Measurements from ENCODE around the gene UPK2.
"Not testable (repeated sequence)": the region's sequence is repeated elsewhere in the genome, so short reads cannot be mapped to it uniquely, and the experiment has no call there.

UPK2 gene

DNA sequence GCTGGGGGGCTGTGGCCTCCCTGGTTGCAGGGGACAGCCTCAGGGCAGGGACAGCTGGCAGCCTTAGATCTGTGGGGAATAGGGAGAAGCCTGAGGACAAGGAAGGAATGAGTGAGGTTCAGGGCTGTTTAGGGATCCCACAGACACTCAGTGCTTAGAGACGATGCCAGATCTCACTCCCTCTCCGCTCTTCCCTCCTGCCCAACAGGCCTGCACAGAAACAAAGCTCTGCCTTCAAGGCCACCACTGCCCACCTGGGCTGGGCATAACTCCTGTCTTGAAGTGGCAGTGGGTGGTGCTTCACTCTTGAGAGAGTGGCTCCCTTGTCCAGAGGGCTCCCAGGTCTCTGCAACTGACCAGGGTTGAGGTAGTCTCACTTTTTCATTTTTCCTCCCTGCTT is 28.7 kb downstream of the UPK2 start:
- Histone ChIP-seq H3K4me1 (ENCODE audit: control insufficient read depth, low read length) (no peaks in the 10 kb centered on the region), H3K9me2 (replicated peaks; ENCODE audit: control insufficient read depth, low read length) (no peaks in the 10 kb centered on the region), H3F3A (ENCODE audit: control insufficient read depth, insufficient read depth) (no peaks in the 10 kb centered on the region), H3K27ac (ENCODE audit: low read depth, low read length) (no peak overlapping the region), H3K9me3 (ENCODE audit: control insufficient read depth, insufficient read depth, low read length) (no peaks in the 10 kb centered on the region), H3K4me3 (ENCODE audit: low read length) (no peak overlapping the region), H3K36me3 (ENCODE audit: control insufficient read depth, low read length) (no peaks in the 10 kb centered on the region), H3K79me2 (ENCODE audit: control insufficient read depth, low read length) (no peaks in the 10 kb centered on the region), H3K4me2 (ENCODE audit: low read length) (no peak overlapping the region), H3K27me3 (ENCODE audit: control insufficient read depth, low read length) (no peaks in the 10 kb centered on the region), H4K20me1 (ENCODE audit: control insufficient read depth, insufficient read depth, low read depth, low read length) (no peaks in the 10 kb centered on the region)
- TF ChIP-seq, protein P1, sequence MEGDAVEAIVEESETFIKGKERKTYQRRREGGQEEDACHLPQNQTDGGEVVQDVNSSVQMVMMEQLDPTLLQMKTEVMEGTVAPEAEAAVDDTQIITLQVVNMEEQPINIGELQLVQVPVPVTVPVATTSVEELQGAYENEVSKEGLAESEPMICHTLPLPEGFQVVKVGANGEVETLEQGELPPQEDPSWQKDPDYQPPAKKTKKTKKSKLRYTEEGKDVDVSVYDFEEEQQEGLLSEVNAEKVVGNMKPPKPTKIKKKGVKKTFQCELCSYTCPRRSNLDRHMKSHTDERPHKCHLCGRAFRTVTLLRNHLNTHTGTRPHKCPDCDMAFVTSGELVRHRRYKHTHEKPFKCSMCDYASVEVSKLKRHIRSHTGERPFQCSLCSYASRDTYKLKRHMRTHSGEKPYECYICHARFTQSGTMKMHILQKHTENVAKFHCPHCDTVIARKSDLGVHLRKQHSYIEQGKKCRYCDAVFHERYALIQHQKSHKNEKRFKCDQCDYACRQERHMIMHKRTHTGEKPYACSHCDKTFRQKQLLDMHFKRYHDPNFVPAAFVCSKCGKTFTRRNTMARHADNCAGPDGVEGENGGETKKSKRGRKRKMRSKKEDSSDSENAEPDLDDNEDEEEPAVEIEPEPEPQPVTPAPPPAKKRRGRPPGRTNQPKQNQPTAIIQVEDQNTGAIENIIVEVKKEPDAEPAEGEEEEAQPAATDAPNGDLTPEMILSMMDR (IDR thresholded peaks at IDR 0.05; ENCODE audit: low read depth, low read length, poor library complexity, severe bottlenecking): no peak
- TF ChIP-seq EZH2phosphoT487 (IDR thresholded peaks at IDR 0.05; ENCODE audit: borderline replicate concordance, low read length): no peak

DNA sequence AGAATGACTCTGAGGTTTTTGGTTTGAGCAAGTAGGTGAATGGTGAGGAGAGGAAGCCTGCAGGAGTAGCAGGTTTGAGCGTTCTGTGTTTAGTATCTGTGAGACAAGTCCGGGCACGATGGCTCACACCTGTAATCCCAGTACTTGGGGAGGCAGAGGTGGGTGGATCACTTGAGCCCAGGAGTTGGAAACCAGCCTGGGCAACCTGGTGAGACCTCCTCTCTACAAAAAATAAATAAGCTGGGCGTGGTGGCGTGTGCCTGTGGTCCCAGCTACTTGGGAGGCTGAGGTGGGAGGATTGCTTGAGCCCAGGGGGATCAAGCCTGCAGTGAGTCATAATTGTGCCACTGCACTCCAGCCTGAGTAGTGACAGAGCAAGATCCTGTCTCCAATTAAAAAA is 32.2 kb downstream of the UPK2 start:
- TF ChIP-seq, protein P1 (IDR thresholded peaks at IDR 0.05; ENCODE audit: low read depth, low read length, poor library complexity, severe bottlenecking): no peak
- TF ChIP-seq EZH2phosphoT487 (IDR thresholded peaks at IDR 0.05; ENCODE audit: borderline replicate concordance, low read length): no peak
- Histone ChIP-seq H3K4me3 (ENCODE audit: low read length) (no peak overlapping the region), H3K79me2 (ENCODE audit: control insufficient read depth, low read length) (no peaks in the 10 kb centered on the region), H3K4me2 (ENCODE audit: low read length) (no peak overlapping the region), H3K9me3 (ENCODE audit: control insufficient read depth, insufficient read depth, low read length) (no peaks in the 10 kb centered on the region), H3K27ac (ENCODE audit: low read depth, low read length) (no peak overlapping the region), H3K4me1 (ENCODE audit: control insufficient read depth, low read length) (no peaks in the 10 kb centered on the region), H3K9me2 (replicated peaks; ENCODE audit: control insufficient read depth, low read length) (no peaks in the 10 kb centered on the region), H3F3A (ENCODE audit: control insufficient read depth, insufficient read depth) (0 out of 2 replicates have a peak, but pooled peaks cover 5% of the 10 kb centered on the region), H3K27me3 (ENCODE audit: control insufficient read depth, low read length) (no peaks in the 10 kb centered on the region), H4K20me1 (ENCODE audit: control insufficient read depth, insufficient read depth, low read depth, low read length) (no peaks in the 10 kb centered on the region), H3K36me3 (ENCODE audit: control insufficient read depth, low read length) (no peaks in the 10 kb centered on the region)

DNA sequence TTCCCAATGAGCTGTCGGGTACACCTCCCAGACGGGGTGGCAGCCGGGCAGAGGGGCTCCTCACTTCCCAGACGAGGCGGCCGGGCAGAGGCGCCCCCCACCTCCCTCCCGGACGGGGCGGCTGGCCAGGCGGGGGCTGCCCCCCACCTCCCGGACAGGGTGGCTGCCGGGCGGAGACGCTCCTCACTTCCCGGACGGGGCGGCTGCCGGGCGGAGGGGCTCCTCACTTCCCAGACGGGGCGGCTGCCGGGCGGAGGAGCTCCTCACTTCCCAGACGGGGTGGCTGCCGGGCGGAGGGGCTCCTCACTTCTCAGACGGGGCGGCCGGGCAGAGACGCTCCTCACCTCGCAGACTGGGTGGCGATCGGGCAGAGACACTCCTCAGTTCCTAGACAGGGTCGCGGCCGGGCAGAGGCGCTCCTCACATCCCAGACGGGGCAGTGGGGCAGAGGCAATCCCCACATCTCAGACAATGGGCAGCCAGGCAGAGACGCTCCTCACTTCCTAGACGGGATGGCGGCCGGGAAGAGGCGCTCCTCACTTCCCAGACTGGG is 35.5 kb downstream of the UPK2 start:
- Histone ChIP-seq H3K36me3 (ENCODE audit: control insufficient read depth, low read length) (peaks cover 12% of the 10 kb centered on the region), H3K79me2 (ENCODE audit: control insufficient read depth, low read length) (peaks cover 16% of the 10 kb centered on the region)
- not testable (repeated sequence) for H3K4me3 ChIP-seq (ENCODE audit: low read length); H4K20me1 ChIP-seq (ENCODE audit: control insufficient read depth, insufficient read depth, low read depth, low read length); H3F3A ChIP-seq (ENCODE audit: control insufficient read depth, insufficient read depth); H3K9me2 ChIP-seq (replicated peaks; ENCODE audit: control insufficient read depth, low read length); H3K4me1 ChIP-seq (ENCODE audit: control insufficient read depth, low read length); H3K27ac ChIP-seq (ENCODE audit: low read depth, low read length); H3K9me3 ChIP-seq (ENCODE audit: control insufficient read depth, insufficient read depth, low read length); H3K27me3 ChIP-seq (ENCODE audit: control insufficient read depth, low read length); H3K4me2 ChIP-seq (ENCODE audit: low read length)

- Histone ChIP-seq H3F3A (ENCODE audit: control insufficient read depth, insufficient read depth) (no peaks in the 10 kb centered on the region), H3K27me3 (ENCODE audit: control insufficient read depth, low read length) (no peaks in the 10 kb centered on the region), H3K4me3 (ENCODE audit: low read length) (peak overlapping the region; percentile 83), H4K20me1 (ENCODE audit: control insufficient read depth, insufficient read depth, low read depth, low read length) (no peaks in the 10 kb centered on the region), H3K79me2 (ENCODE audit: control insufficient read depth, low read length) (peaks cover 50% of the 10 kb centered on the region), H3K9me2 (replicated peaks; ENCODE audit: control insufficient read depth, low read length) (no peaks in the 10 kb centered on the region), H3K9me3 (ENCODE audit: control insufficient read depth, insufficient read depth, low read length) (no peaks in the 10 kb centered on the region), H3K4me2 (ENCODE audit: low read length) (peak overlapping the region; percentile 94), H3K4me1 (ENCODE audit: control insufficient read depth, low read length) (peaks cover 23% of the 10 kb centered on the region), H3K36me3 (ENCODE audit: control insufficient read depth, low read length) (peaks cover 45% of the 10 kb centered on the region), H3K27ac (ENCODE audit: low read depth, low read length) (peak overlapping the region; percentile 45)
- TF ChIP-seq EZH2phosphoT487 (IDR thresholded peaks at IDR 0.05; ENCODE audit: borderline replicate concordance, low read length): no peak
- TF ChIP-seq, protein P1 (IDR thresholded peaks at IDR 0.05; ENCODE audit: low read depth, low read length, poor library complexity, severe bottlenecking): peak; percentile 38
Observed at GRCh38 chr11:118996926-118997626, 41.0 kb downstream of the UPK2 start.

Data from DOHH2 (cell line).